Suprapubic skin (tissue), 3 donors: Measurements from ENCODE around the gene MYPOP.

Experiments used
- CTCF ChIP-seq, 2 donors: fragments of 200-600 bp in 1 of 2; fragments of 450-650 bp in 1 of 2; sonication (generic) in 1 of 2; IDR thresholded peaks; one replicate each; pipeline ENCODE4 v1.5.1; 2016 to 2019; ENCODE audit warnings: antibody characterized with exemption in 2 of 2, mild to moderate bottlenecking in 1 of 2, moderate library complexity in 1 of 2
- EP300 ChIP-seq: sonication (generic); formaldehyde crosslinking; IDR thresholded peaks from one replicate; pipeline ENCODE4 v1.6.1; 2017; ENCODE audit warnings: antibody characterized with exemption
- POLR2A ChIP-seq, 2 donors: fragments of 450-650 bp; IDR thresholded peaks; one replicate each; pipeline ENCODE4 v1.6.1; 2017; ENCODE audit warnings: antibody characterized with exemption in 2 of 2, mild to moderate bottlenecking in 2 of 2, moderate library complexity in 2 of 2

GRCh38 chr19:45870798-45871197 lies 31.6 kb downstream of the MYPOP start:
- TF ChIP-seq CTCF (IDR thresholded peaks at IDR 0.05) (no peak), EP300 (no peak), POLR2A (IDR thresholded peaks at IDR 0.05) (no peak)
